NCI-H146 (cell line): ENCODE measurements around the gene IFNA17.
"Not testable (repeated sequence)": the region's sequence is repeated elsewhere in the genome, so short reads cannot be mapped to it uniquely, and the experiment has no call there.

ENCODE experiments used
- DNase-seq: peaks from one replicate; lab custom pipeline; 2025; lab: John Stamatoyannopoulos, UW

Gene IFNA17

GRCh38 chr9:21210782-21211181, 17.2 kb downstream of the IFNA17 start:
- DNase-seq, result not testable (repeated sequence)

GRCh38 chr9:21210311-21210710, 17.7 kb downstream of the IFNA17 start:
- no peak for DNase-seq

DNA sequence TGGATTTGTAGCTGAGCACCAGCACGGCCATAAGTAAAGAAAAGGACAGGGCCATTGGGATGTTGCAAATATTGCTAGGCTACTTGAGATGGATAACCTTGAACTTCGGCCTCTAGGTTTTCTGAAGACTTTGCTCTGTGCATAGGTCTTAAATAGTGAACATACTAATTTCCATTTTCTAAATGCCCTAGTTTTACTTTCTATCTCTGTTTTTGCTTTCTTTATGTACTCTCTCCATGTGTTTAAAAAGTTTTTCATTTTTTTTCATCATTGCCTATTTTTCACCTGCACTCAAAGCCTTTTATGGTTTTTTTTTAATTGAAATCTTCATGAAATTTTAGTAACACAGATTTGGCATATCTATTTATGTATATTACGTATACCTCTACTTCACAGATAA, 21.0 kb downstream of the IFNA17 start, which contains the start of gene IFNA10:
Gene IFNA10, minus strand, starts transcription at position 101 of the 400 bp plus-strand sequence. Its CDS starts 46 bp downstream, at position 55.
- not testable (repeated sequence) for DNase-seq

DNA sequence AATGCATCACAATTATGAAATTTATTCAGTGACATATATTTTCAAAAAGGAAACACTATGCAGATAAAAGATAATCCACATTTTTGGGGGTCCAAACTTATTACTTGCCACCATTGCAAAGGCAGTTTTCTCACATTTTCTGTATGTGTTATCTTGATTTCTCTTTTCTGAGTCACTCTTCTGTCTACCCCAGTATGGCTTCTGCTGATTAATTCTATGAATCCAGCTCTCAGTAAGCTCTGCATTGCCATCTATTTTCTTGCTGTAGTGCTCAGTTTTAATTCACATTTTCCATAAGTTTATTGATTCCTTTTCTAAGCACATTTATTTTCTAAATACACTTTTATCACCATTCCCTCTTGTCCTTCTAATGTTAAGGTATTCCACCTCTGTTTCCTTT, 22.8 kb downstream of the IFNA17 start:
- no peak for DNase-seq

DNA sequence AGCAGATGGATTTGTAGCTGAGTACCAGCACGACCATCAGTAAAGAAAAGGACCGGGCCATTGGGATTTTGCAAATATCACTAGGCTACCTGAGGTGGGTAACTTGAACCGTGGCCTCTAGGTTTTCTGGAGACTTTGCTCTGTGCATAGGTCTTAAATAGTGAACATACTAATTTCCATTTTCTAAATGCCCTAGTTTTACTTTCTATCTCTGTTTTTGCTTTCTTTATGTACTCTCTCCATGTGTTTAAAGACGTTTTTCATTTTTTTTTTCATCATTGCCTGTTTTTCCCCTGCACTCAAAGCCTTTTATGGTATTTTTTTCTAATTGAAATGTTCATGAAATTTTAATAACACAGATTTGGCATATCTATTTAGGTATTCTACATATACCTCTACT, 25.9 kb downstream of the IFNA17 start, which contains the start of gene IFNA7:
Gene IFNA7, minus strand, starts transcription at position 101 of the 400 bp plus-strand sequence. Its CDS starts 40 bp downstream, at position 61.
- not testable (repeated sequence) for DNase-seq

DNA sequence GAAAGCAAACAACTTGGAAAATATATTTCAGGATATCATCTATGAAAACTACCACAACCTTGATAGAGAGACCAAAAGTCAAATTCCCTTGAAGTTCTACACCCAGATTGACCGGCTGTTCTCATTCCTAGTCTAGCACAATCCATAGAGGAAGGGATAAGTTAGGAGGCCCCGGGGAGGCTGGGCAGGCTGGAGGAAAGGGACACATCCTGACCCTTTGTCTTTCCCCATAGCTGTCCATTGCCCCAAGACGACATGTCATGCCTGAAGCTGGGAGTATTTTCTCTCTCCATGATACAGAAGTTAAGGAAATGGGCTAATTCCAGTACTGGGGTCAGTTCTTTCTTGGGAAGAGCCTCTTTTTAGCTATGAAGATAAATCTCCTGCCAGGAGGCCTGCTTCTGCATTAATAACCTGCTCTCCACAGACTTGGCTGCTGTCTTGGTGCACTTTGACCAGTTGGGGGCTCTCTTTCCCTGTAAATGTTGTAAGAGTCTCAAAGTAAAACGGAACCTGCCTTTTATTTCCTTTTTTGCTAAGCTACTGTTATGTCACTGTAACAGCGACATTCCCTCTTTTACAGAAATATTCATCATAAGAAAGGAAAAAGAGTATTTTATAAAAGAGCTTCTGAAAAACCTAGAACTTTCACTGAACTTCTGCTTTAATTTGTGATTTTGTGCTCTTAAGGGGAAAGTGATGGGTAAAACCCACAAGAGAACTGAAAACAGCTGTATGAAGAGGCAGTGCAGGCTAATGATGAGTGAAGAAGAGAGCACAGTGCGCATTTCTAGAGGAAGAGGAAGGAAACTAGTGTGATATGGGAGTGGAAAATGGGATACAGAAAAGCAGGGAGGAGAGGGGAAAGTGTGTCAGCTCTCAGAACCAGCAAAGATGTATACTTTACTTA, 32.9 kb downstream of the IFNA17 start:
- DNase-seq, result not testable (repeated sequence)

- DNase-seq, result not testable (repeated sequence)
Observed at GRCh38 chr9:21187487-21187886, 40.5 kb downstream of the IFNA17 start, which contains the start of gene IFNA4. IFNA4 (minus strand) TSS chr9:21187587; CDS start chr9:21187531, 56 bp downstream.

DNA sequence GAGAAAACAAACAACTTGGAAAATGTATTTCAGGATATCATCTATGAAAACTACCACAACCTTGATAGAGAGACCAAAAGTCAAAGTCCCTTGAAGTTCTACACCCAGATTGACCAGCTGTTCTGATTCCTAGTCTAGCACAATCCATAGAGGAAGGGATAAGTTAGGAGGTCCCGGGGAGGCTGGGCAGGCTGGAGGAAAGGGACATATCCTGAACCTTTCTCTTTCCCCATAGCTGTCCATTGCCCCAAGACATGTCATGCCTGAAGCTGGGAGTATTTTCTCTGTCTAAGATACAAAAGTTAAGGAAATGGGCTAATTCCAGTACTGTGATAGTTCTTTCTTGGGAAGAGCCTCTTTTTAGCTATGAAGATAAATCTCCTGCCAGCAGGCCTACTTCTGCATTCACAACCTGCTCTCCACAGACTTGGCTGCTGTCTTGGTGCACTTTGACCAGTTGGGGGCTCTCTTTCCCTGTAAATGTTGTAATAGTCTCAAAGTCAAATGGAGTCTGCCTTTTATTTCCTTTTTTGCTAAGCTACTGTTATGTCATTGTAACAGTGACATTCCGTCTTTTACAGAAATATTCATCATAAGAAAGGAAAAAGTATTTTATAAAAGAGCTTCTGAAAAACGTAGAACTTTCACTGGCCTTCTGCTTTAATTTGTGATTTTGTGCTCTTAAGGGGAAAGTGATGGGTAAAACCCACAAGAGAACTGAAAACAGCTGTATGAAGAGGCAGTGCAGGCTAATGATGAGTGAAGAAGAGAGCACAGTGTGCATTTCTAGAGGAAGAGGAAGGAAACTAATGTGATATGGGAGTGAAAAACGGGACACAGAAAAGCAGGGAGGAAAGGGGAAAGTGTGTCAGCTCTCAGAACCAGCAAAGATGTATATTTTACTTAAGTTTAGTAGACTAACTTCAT, 44.9 kb downstream of the IFNA17 start:
- not testable (repeated sequence) for DNase-seq
